ENCODE measurements around the gene ARID1B.

The ARID1B gene

GRCh38 chr6:157119502-157120027 lies 342.4 kb downstream of the ARID1B start:
- H3K9me3 ChIP-seq, result no peaks in the 10 kb centered on the region
- H3K27me3 ChIP-seq, result no peaks in the 10 kb centered on the region
- H3K4me1 ChIP-seq, result peaks cover 14% of the 10 kb centered on the region
- no peak overlapping the region for H3K4me3 ChIP-seq (ENCODE audit: low read depth, low read length)
- TF ChIP-seq CTCF (IDR thresholded peaks at IDR 0.05; ENCODE audit: low read depth, low read length), result no peak
- no peaks in the 10 kb centered on the region for H3K36me3 ChIP-seq
- DNase-seq, result no peak

- Histone ChIP-seq H3K4me1 (peaks cover 14% of the 10 kb centered on the region), H3K36me3 (no peaks in the 10 kb centered on the region), H3K27me3 (no peaks in the 10 kb centered on the region), H3K4me3 (ENCODE audit: low read depth, low read length) (no peak overlapping the region), H3K9me3 (no peaks in the 10 kb centered on the region)
- TF ChIP-seq CTCF (IDR thresholded peaks at IDR 0.05; ENCODE audit: low read depth, low read length), result no peak
- no peak for DNase-seq
Measured at GRCh38 chr6:157120534-157121232, 343.5 kb downstream of the ARID1B start.

GRCh38 chr6:157121897-157122296 lies 344.7 kb downstream of the ARID1B start:
- Histone ChIP-seq H3K4me1 (peaks cover 6% of the 10 kb centered on the region), H3K9me3 (no peaks in the 10 kb centered on the region), H3K27me3 (no peaks in the 10 kb centered on the region), H3K36me3 (no peaks in the 10 kb centered on the region), H3K4me3 (ENCODE audit: low read depth, low read length) (no peak overlapping the region)
- no peak for DNase-seq
- TF ChIP-seq CTCF (IDR thresholded peaks at IDR 0.05; ENCODE audit: low read depth, low read length), result no peak

GRCh38 chr6:157123234-157123633 lies 346.1 kb downstream of the ARID1B start:
- no peak overlapping the region for H3K4me3 ChIP-seq (ENCODE audit: low read depth, low read length)
- no peaks in the 10 kb centered on the region for H3K4me1 ChIP-seq
- no peaks in the 10 kb centered on the region for H3K27me3 ChIP-seq
- no peak for TF ChIP-seq CTCF (IDR thresholded peaks at IDR 0.05; ENCODE audit: low read depth, low read length)
- DNase-seq, result no peak
- H3K36me3 ChIP-seq, result no peaks in the 10 kb centered on the region
- H3K9me3 ChIP-seq, result no peaks in the 10 kb centered on the region

- TF ChIP-seq CTCF (IDR thresholded peaks at IDR 0.05; ENCODE audit: low read depth, low read length), result no peak
Measured at GRCh38 chr6:157124485-157125254, 347.5 kb downstream of the ARID1B start.

GRCh38 chr6:157125531-157125930 lies 348.4 kb downstream of the ARID1B start:
- no peaks in the 10 kb centered on the region for H3K4me1 ChIP-seq
- H3K27me3 ChIP-seq, result no peaks in the 10 kb centered on the region
- DNase-seq, result no peak
- no peak for TF ChIP-seq CTCF (IDR thresholded peaks at IDR 0.05; ENCODE audit: low read depth, low read length)
- no peaks in the 10 kb centered on the region for H3K36me3 ChIP-seq
- H3K9me3 ChIP-seq, result no peaks in the 10 kb centered on the region
- no peak overlapping the region for H3K4me3 ChIP-seq (ENCODE audit: low read depth, low read length)

More at GRCh38 chr6:157124485-157125254, 347.5 kb downstream of the ARID1B start:
- H3K4me1 ChIP-seq, result no peaks in the 10 kb centered on the region
- no peak for DNase-seq
- H3K9me3 ChIP-seq, result no peaks in the 10 kb centered on the region
- no peak overlapping the region for H3K4me3 ChIP-seq (ENCODE audit: low read depth, low read length)
- H3K27me3 ChIP-seq, result no peaks in the 10 kb centered on the region
- no peaks in the 10 kb centered on the region for H3K36me3 ChIP-seq
